OCI-LY7 (cell line): ENCODE measurements around the gene CUX1. TPM values are rescaled to one million over a fixed set of nuclear protein-coding genes. Genes with fewer than 3 reads are reported as not detected.

ENCODE experiments used
- BruUV-seq: library from RNA; stranded (reverse); fragments of 400-500 nt; replicated peaks from 2 replicates; lab custom pipeline; 2021; lab: Mats Ljungman, UMichigan
- CTCF ChIA-PET: fragments of 300-600 bp; sonication (Branson Sonifier 250); formaldehyde crosslinking; loops from one replicate; lab custom pipeline; 2022; ENCODE audit warnings: antibody characterized with exemption; ENCODE audit not compliant: unreplicated experiment; lab: Charles Lee
- POLR2A ChIA-PET: fragments of 300-600 bp; sonication (Branson Sonifier 250); formaldehyde crosslinking; loops from one replicate; lab custom pipeline; 2022; ENCODE audit warnings: antibody characterized with exemption; lab: Charles Lee
- DNase-seq: peaks from one replicate; pipeline ENCODE4 v3.0.0-alpha.2; 2015; ENCODE audit warnings: low spot score
- H2AFZ ChIP-seq: fragments of 200-600 bp; sonication (generic), shearing (Covaris generic); 2 replicates; pipeline ENCODE4 v1.6.1; 2014; ENCODE audit warnings: mild to moderate bottlenecking, antibody characterized with exemption, low read length, moderate library complexity
- H3K27ac ChIP-seq: fragments of 200-600 bp; sonication (generic); 2 replicates; pipeline ENCODE4 v1.5.1; 2014; ENCODE audit warnings: mixed run types, low read depth, mild to moderate bottlenecking, moderate library complexity, low read length, inconsistent platforms; ENCODE audit not compliant: poor library complexity, severe bottlenecking
- H3K36me3 ChIP-seq: fragments of 200-600 bp; sonication (generic); 2 replicates; pipeline ENCODE4 v1.6.1; 2014; ENCODE audit warnings: mild to moderate bottlenecking, antibody characterized with exemption, low read length, moderate library complexity, mixed read lengths; ENCODE audit not compliant: insufficient read depth
- H3K4me1 ChIP-seq: fragments of 200-600 bp; sonication (generic); 2 replicates; pipeline ENCODE4 v1.5.1; 2014; ENCODE audit warnings: mild to moderate bottlenecking, low read length; ENCODE audit not compliant: insufficient read depth, poor library complexity, severe bottlenecking
- H3K4me2 ChIP-seq: fragments of 200-600 bp; sonication (generic); 2 replicates; pipeline ENCODE4 v1.6.1; 2014; ENCODE audit warnings: mild to moderate bottlenecking, low read length
- H3K4me3 ChIP-seq: fragments of 200-600 bp; sonication (generic); 2 replicates; pipeline ENCODE4 v1.5.1; 2014; ENCODE audit warnings: mild to moderate bottlenecking, low read depth, low read length; ENCODE audit not compliant: poor library complexity, severe bottlenecking
- H3K79me2 ChIP-seq: fragments of 200-600 bp; sonication (generic); 2 replicates; pipeline ENCODE4 v1.6.1; 2016; ENCODE audit warnings: low read depth, mild to moderate bottlenecking, low read length, moderate library complexity, mixed read lengths; ENCODE audit not compliant: insufficient read depth
- H3K9me2 ChIP-seq: fragments of 200-600 bp; sonication (generic); 2 replicates; pipeline ENCODE4 v1.6.1; 2016; ENCODE audit warnings: mild to moderate bottlenecking, low read length, mixed read lengths; ENCODE audit not compliant: insufficient read depth
- H3K9me3 ChIP-seq: fragments of 200-600 bp; sonication (generic); 2 replicates; pipeline ENCODE4 v1.6.1; 2014; ENCODE audit warnings: mild to moderate bottlenecking, mixed run types, low read length, mixed read lengths
- H4K20me1 ChIP-seq: fragments of 200-600 bp; sonication (generic); 2 replicates; pipeline ENCODE4 v1.6.1; 2014; ENCODE audit warnings: mild to moderate bottlenecking, antibody characterized with exemption, low read length, moderate library complexity, mixed read lengths; ENCODE audit not compliant: insufficient read depth
- CTCF ChIP-seq: fragments of 200-600 bp; sonication (generic); conservative IDR thresholded peaks from 2 replicates; pipeline ENCODE4 v1.5.1; 2014; ENCODE audit warnings: mild to moderate bottlenecking, antibody characterized with exemption, low read length, moderate library complexity, mixed read lengths
- EZH2phosphoT487 ChIP-seq: fragments of 200-600 bp; sonication (generic); IDR thresholded peaks from 2 replicates; pipeline ENCODE4 v1.6.1; 2018; ENCODE audit warnings: low read depth, borderline replicate concordance, mild to moderate bottlenecking, mixed run types, antibody characterized with exemption, low read length, moderate library complexity, mixed read lengths
- intact Hi-C: fragments of 100-400 bp; cut with micrococcal nuclease; formaldehyde crosslinking; loops from one replicate; pipeline ENCODE4 v1.10.0; 2022; ENCODE audit not compliant: unreplicated experiment
- total RNA-seq, 2 experiments: library from RNA; depleted of rRNA in 1 of 2; stranded (reverse); fragments of >200 nt in 1 of 2; shearing (Covaris generic) in 1 of 2; gene quantifications; 2 replicates each; pipeline ENCODE4 v1.2.3, GENCODE V29; 2014 to 2022

Gene CUX1
- total RNA-seq, 2 experiments from 2014 or later, result 143 to 199 TPM

- peak overlapping the region; percentile 97 for H3K27ac ChIP-seq
- CTCF ChIA-PET, result interaction anchor here (0.6 to 0.8 kb wide), 2 partner anchors 17 to 99 kb away, joined by 3 read pairs; no protein-coding TSS in a partner anchor
- H2AFZ ChIP-seq, result no peak overlapping the region
These were observed 182.0 kb downstream of the CUX1 start for GRCh38 chr7:101999393-101999792.

GRCh38 chr7:102000123-102000522 is 182.7 kb downstream of the CUX1 start:
- peaks cover 68% of the 10 kb centered on the region for H3K36me3 ChIP-seq
- no peaks in the 10 kb centered on the region for H3K9me2 ChIP-seq
- peaks cover 95% of the 10 kb centered on the region for H3K79me2 ChIP-seq
- intact Hi-C loops, result no loop called here
- BruUV-seq, result no TSS peak
- peak overlapping the region; percentile 33 for H3K27ac ChIP-seq
- H4K20me1 ChIP-seq, result 0 out of 2 replicates have a peak, but pooled peaks cover 8% of the 10 kb centered on the region
- no peak for DNase-seq
- POLR2A ChIA-PET, result interaction anchor here (0.6 to 1.5 kb wide), 4 partner anchors 8 to 145 kb away, joined by 3 to 4 read pairs (median 4); no protein-coding TSS in a partner anchor
- H3K4me2 ChIP-seq, result 0 out of 2 replicates have a peak overlapping the region, but pooled peaks have one; percentile 13
- H3K9me3 ChIP-seq, result no peaks in the 10 kb centered on the region
- no peak overlapping the region for H2AFZ ChIP-seq
- H3K4me3 ChIP-seq, result no peak overlapping the region
- no peak for TF ChIP-seq CTCF
- CTCF ChIA-PET, result no interaction called here
- peaks cover 71% of the 10 kb centered on the region for H3K4me1 ChIP-seq

More at GRCh38 chr7:101999393-101999792, 182.0 kb downstream of the CUX1 start:
- Histone ChIP-seq H3K4me3 (no peak overlapping the region), H3K4me2 (no peak overlapping the region), H3K9me2 (no peaks in the 10 kb centered on the region), H3K4me1 (peaks cover 78% of the 10 kb centered on the region), H4K20me1 (0 out of 2 replicates have a peak, but pooled peaks cover 8% of the 10 kb centered on the region), H3K79me2 (peaks cover 96% of the 10 kb centered on the region), H3K9me3 (no peaks in the 10 kb centered on the region), H3K36me3 (peaks cover 67% of the 10 kb centered on the region; the same call in 1 of the 2 replicates)
- POLR2A ChIA-PET, result interaction anchor here (0.5 to 1.5 kb wide), 4 partner anchors 44 to 172 kb away, joined by 3 to 4 read pairs (median 4); no protein-coding TSS in a partner anchor
- no peak for DNase-seq
- TF ChIP-seq EZH2phosphoT487, result no peak
- TF ChIP-seq CTCF, result no peak
- no TSS peak for BruUV-seq
- intact Hi-C loops, result no loop called here

GRCh38 chr7:102004229-102004628 is 186.8 kb downstream of the CUX1 start:
- Histone ChIP-seq H3K36me3 (peaks cover 79% of the 10 kb centered on the region), H2AFZ (no peak overlapping the region), H3K9me3 (no peaks in the 10 kb centered on the region), H3K9me2 (no peaks in the 10 kb centered on the region), H3K27ac (no peak overlapping the region), H3K4me1 (peaks cover 30% of the 10 kb centered on the region), H3K4me3 (no peak overlapping the region), H4K20me1 (0 out of 2 replicates have a peak, but pooled peaks cover 8% of the 10 kb centered on the region), H3K79me2 (peaks cover 81% of the 10 kb centered on the region), H3K4me2 (no peak overlapping the region)
- intact Hi-C loops, result no loop called here
- TF ChIP-seq EZH2phosphoT487 (no peak), CTCF (no peak)
- POLR2A ChIA-PET, result interaction anchor here (0.6 to 1.5 kb wide), 2 partner anchors 19 to 25 kb away, joined by 4 to 5 read pairs; no protein-coding TSS in a partner anchor
- no TSS peak for BruUV-seq
- CTCF ChIA-PET, result no interaction called here
- no peak for DNase-seq
